Uterus (tissue), 2 donors: ENCODE results near the gene IER2.

Experiments used
- CTCF ChIP-seq, 4 experiments: fragments of 200-600 bp in 2 of 4; fragments of 450-650 bp in 2 of 4; sonication (generic) in 2 of 4; IDR thresholded peaks; one replicate each; pipeline ENCODE4 v1.5.1; 2016 to 2019; ENCODE audit warnings: antibody characterized with exemption in 4 of 4, mild to moderate bottlenecking in 2 of 4, moderate library complexity in 1 of 4
- POLR2A ChIP-seq, 2 donors: fragments of 450-650 bp; IDR thresholded peaks; one replicate each; pipeline ENCODE4 v1.6.1; 2016; ENCODE audit warnings: antibody characterized with exemption in 2 of 2, mild to moderate bottlenecking in 1 of 2, moderate library complexity in 1 of 2

- no peak for TF ChIP-seq CTCF (IDR thresholded peaks at IDR 0.05)
- TF ChIP-seq POLR2A (IDR thresholded peaks at IDR 0.05) = no peak
Measured at GRCh38 chr19:13195678-13196077, 45.5 kb downstream of the IER2 start.
